Calu3 (cell line): ENCODE results near the gene ARHGAP9. TPM values are rescaled to one million over a fixed set of nuclear protein-coding genes. Genes with fewer than 3 reads are reported as not detected.

ENCODE experiments used
- BruUV-seq: library from RNA; stranded (reverse); fragments of 400-500 nt; replicated peaks from 2 replicates; lab custom pipeline; 2021; lab: Mats Ljungman, UMichigan
- CTCF ChIA-PET: fragments of 300-600 bp; sonication (Branson Sonifier 250); formaldehyde crosslinking; loops from one replicate; lab custom pipeline; 2022; ENCODE audit warnings: antibody characterized with exemption; lab: Charles Lee
- DNase-seq: peaks from one replicate; pipeline ENCODE4 v3.0.0; 2022
- H3K27ac Mint-ChIP-seq: one replicate; pipeline ENCODE4 v1.8.0; 2022; ENCODE audit warnings: mixed read lengths; ENCODE audit not compliant: unreplicated experiment
- H3K27me3 Mint-ChIP-seq: one replicate; pipeline ENCODE4 v1.8.0; 2022; ENCODE audit warnings: mixed read lengths; ENCODE audit not compliant: unreplicated experiment
- H3K36me3 Mint-ChIP-seq: one replicate; pipeline ENCODE4 v1.8.0; 2022; ENCODE audit warnings: mild to moderate bottlenecking, moderate library complexity, mixed read lengths; ENCODE audit not compliant: insufficient read depth, unreplicated experiment
- H3K4me1 Mint-ChIP-seq: one replicate; pipeline ENCODE4 v1.8.0; 2022; ENCODE audit warnings: mild to moderate bottlenecking, low read depth, mixed read lengths; ENCODE audit not compliant: unreplicated experiment
- H3K4me3 Mint-ChIP-seq: one replicate; pipeline ENCODE4 v1.8.0; 2022; ENCODE audit warnings: mild to moderate bottlenecking, low read depth, moderate library complexity, mixed read lengths; ENCODE audit not compliant: unreplicated experiment
- H3K9me3 Mint-ChIP-seq: one replicate; pipeline ENCODE4 v1.8.0; 2022; ENCODE audit warnings: low read depth, mixed read lengths; ENCODE audit not compliant: unreplicated experiment
- intact Hi-C: fragments of 100-400 bp; cut with micrococcal nuclease; formaldehyde crosslinking; loops from one replicate; pipeline ENCODE4 v1.10.0; 2022; ENCODE audit not compliant: unreplicated experiment
- total RNA-seq: library from RNA; stranded (reverse); gene quantifications from 2 replicates; pipeline ENCODE4 v1.2.3, GENCODE V29; 2022
- TF ChIP-seq, protein P1 (sequence below): fragments of 200-600 bp; IDR thresholded peaks from one replicate; pipeline ENCODE4 v1.8.0; 2022; ENCODE audit warnings: antibody characterized with exemption; ENCODE audit not compliant: unreplicated experiment

Gene ARHGAP9
- total RNA-seq, 1 experiment from 2014 or later: not detected

DNA sequence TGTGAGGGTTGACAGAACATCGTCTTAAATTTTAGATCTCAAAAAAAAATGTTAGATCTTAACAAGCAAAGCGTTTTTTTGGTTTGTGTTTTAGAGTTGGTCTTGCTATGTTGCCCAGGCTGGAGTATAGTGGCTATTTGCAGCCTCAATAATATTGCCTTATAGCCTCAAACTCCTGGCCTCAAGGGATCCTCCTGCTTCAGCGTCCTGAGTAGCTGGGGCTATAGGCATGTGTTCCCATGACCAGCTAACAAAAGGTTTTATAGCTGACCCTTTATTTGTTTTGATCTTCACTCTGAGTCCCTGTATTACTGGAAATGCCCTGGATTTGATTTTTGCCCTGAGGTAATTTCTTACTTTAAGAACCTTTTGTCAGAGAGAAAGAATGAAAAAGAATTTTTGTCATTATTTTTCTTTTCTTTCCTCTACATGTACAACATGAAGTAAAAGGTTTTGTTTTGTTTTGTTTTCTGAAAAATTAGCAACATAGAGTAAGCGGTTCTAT is 39.9 kb downstream of the ARHGAP9 start:
- CTCF ChIA-PET: no interaction called here
- Mint-ChIP-seq H3K4me3 (no peak overlapping the region), H3K36me3 (no peaks in the 10 kb centered on the region), H3K9me3 (peaks cover 4% of the 10 kb centered on the region), H3K4me1 (peaks cover 6% of the 10 kb centered on the region), H3K27me3 (no peaks in the 10 kb centered on the region), H3K27ac (no peak overlapping the region)
- intact Hi-C loops: no loop called here
- no TSS peak for BruUV-seq
- TF ChIP-seq, protein P1, sequence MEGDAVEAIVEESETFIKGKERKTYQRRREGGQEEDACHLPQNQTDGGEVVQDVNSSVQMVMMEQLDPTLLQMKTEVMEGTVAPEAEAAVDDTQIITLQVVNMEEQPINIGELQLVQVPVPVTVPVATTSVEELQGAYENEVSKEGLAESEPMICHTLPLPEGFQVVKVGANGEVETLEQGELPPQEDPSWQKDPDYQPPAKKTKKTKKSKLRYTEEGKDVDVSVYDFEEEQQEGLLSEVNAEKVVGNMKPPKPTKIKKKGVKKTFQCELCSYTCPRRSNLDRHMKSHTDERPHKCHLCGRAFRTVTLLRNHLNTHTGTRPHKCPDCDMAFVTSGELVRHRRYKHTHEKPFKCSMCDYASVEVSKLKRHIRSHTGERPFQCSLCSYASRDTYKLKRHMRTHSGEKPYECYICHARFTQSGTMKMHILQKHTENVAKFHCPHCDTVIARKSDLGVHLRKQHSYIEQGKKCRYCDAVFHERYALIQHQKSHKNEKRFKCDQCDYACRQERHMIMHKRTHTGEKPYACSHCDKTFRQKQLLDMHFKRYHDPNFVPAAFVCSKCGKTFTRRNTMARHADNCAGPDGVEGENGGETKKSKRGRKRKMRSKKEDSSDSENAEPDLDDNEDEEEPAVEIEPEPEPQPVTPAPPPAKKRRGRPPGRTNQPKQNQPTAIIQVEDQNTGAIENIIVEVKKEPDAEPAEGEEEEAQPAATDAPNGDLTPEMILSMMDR: no peak
- DNase-seq: no peak

DNA sequence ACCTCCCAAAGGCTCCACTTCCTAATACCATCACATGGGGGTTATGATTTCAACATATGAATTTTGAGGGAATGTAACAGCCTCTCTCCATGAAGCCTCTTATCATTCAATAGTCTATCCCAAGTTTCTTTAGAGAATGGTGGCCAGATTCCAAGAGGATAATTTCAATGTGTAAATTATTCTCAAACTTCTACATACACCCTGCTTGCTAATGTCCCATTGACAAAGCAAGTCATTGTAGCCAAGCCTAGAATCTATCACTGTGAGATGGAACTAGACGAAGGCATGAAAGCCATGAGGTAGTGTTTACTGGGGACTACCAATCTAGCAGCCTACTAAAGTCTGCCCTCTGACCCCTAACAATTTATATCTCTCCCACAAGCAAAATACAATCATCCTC is 41.3 kb downstream of the ARHGAP9 start:
- H3K27me3 Mint-ChIP-seq: no peaks in the 10 kb centered on the region
- DNase-seq: no peak

GRCh38 chr12:57435293-57435692 is 44.4 kb downstream of the ARHGAP9 start:
- CTCF ChIA-PET: interaction anchor here (1.0 kb wide), 1 partner anchor 16 kb away, joined by 3 read pairs; no protein-coding TSS in a partner anchor
- Mint-ChIP-seq H3K9me3 (no peaks in the 10 kb centered on the region), H3K4me3 (no peak overlapping the region), H3K4me1 (peaks cover 15% of the 10 kb centered on the region), H3K27me3 (no peaks in the 10 kb centered on the region), H3K27ac (no peak overlapping the region), H3K36me3 (peaks cover 13% of the 10 kb centered on the region)
- TF ChIP-seq, protein P1: no peak
- no TSS peak for BruUV-seq
- no peak for DNase-seq
- intact Hi-C loops: no loop called here

More for the DNA sequence above, 41.3 kb downstream of the ARHGAP9 start:
- CTCF ChIA-PET: no interaction called here
- intact Hi-C loops: no loop called here
- Mint-ChIP-seq H3K4me3 (no peak overlapping the region), H3K27ac (no peak overlapping the region), H3K9me3 (peaks cover 4% of the 10 kb centered on the region), H3K36me3 (no peaks in the 10 kb centered on the region), H3K4me1 (peaks cover 6% of the 10 kb centered on the region)
- no TSS peak for BruUV-seq
- TF ChIP-seq, protein P1: no peak

DNA sequence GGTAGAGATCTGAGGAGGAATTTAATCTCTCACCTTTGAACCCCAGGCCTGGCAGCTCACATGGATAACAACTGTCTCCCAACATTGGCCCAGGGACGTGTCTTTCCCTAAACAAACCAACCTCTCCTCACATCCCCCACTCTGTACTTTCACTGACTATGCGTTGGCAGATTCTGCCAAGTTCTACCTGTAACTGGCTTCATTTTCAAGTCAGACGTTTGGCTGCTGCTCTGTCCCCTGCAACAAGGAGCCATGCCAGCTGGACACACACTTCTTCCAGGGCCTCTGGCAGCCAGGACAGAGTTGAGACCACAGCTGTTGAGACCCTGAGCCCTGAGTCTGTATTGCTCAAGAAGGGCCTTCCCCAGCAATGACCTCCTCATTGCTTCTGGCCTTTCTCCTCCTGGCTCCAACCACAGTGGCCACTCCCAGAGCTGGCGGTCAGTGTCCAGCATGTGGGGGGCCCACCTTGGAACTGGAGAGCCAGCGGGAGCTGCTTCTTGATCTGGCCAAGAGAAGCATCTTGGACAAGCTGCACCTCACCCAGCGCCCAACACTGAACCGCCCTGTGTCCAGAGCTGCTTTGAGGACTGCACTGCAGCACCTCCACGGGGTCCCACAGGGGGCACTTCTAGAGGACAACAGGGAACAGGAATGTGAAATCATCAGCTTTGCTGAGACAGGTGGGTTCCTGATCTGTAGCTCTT is 45.0 kb downstream of the ARHGAP9 start, which contains the start of gene INHBC:
Gene INHBC (plus strand): TSS at position 268 of the 707 bp plus-strand sequence. CDS start 103 bp downstream, at position 371.
- TF ChIP-seq, protein P1: no peak
- no TSS peak for BruUV-seq

More for the DNA sequence above, 45.0 kb downstream of the ARHGAP9 start, which contains the start of gene INHBC:
- CTCF ChIA-PET: interaction anchor here (1.0 kb wide), 1 partner anchor 15 kb away, joined by 3 read pairs; no protein-coding TSS in a partner anchor
- H3K27me3 Mint-ChIP-seq: no peaks in the 10 kb centered on the region
- intact Hi-C loops: no loop called here
- H3K9me3 Mint-ChIP-seq: no peaks in the 10 kb centered on the region
- peaks cover 15% of the 10 kb centered on the region for H3K4me1 Mint-ChIP-seq
- no peak for DNase-seq
- H3K27ac Mint-ChIP-seq: no peak within 1 kb of the TSS
- H3K36me3 Mint-ChIP-seq: peaks cover 20% of the 10 kb centered on the region
- H3K4me3 Mint-ChIP-seq: no peak within 1 kb of the TSS
